Psoas muscle (tissue), 8 donors: Measurements from ENCODE around the gene BHLHA15. TPM values are rescaled to one million over a fixed set of nuclear protein-coding genes. Genes with fewer than 3 reads are reported as not detected.
A peak's percentile ranks its signal among the peaks of the same experiment; 100 is the strongest.

Source experiments
- ATAC-seq, 4 donors: fragments of 200-7000 bp; cut with Tn5 transposase; one replicate each; pipeline ENCODE4 v1.9.1; 2020; ENCODE audit warnings: moderate library complexity in 3 of 4, mild to moderate bottlenecking in 2 of 4
- DNase-seq, 2 donors: peaks; one replicate each; pipeline ENCODE4 v3.0.0-alpha.2; 2020
- H3K27ac ChIP-seq: fragments of 200-600 bp; one replicate; pipeline ENCODE4 v1.8.0; 2022
- H3K27me3 ChIP-seq, 3 donors: fragments of 200-600 bp in 1 of 3; one replicate each; pipeline versions ENCODE4 v1.6.1 to v1.8.0; 2013 to 2022; ENCODE audit warnings: low read length in 2 of 3, mild to moderate bottlenecking in 2 of 3, moderate library complexity in 1 of 3; ENCODE audit not compliant: insufficient read depth in 3 of 3
- H3K36me3 ChIP-seq, 2 donors: fragments of 200-600 bp in 1 of 2; one replicate each; pipeline versions ENCODE4 v1.6.1 to v1.8.0; 2013 to 2022; ENCODE audit warnings: low read depth in 1 of 2, mild to moderate bottlenecking in 1 of 2, moderate library complexity in 1 of 2; ENCODE audit not compliant: insufficient read depth in 1 of 2
- H3K4me1 ChIP-seq: fragments of 200-600 bp; one replicate; pipeline ENCODE4 v1.8.0; 2022
- H3K4me3 ChIP-seq: fragments of 200-600 bp; one replicate; pipeline ENCODE4 v1.8.0; 2022; ENCODE audit warnings: mild to moderate bottlenecking
- H3K9me3 ChIP-seq: fragments of 200-600 bp; one replicate; pipeline ENCODE4 v1.8.0; 2022
- WGBS, 3 donors: extraction: QIAGEN DNeasy Blood & Tissue Kit; methylation state at CpG; one replicate each; pipeline versions ENCODE4 v1.1.6 to v1.1.7; 2013; 5-methylcytosine and 5-hydroxymethylcytosine counted together
- intact Hi-C, 2 donors: fragments of 100-400 bp; cut with DNase I; formaldehyde crosslinking; loops; one replicate each; pipeline versions ENCODE4 v1.11.0 to v1.14.2; 2022
- polyA plus RNA-seq, 3 donors: library from polyadenylated mRNA; stranded (reverse); fragments of 200-250 nt; gene quantifications; one replicate each; pipeline ENCODE4 v1.2.3, GENCODE V29; 2013
- total RNA-seq, 4 donors: library from RNA; stranded (reverse); fragmentation: NEBNext Ultra II Directional in 2 of 4; extraction: Animal tissue kit (Norgen Biotek cat#: 25700) in 2 of 4; gene quantifications; one replicate each; pipeline versions ENCODE4 v1.2.1 to v1.2.4, GENCODE V29; 2021 to 2023
- TF ChIP-seq, protein P1 (sequence below): fragments of 200-600 bp; IDR thresholded peaks from one replicate; pipeline ENCODE4 v1.8.0; 2022; ENCODE audit warnings: antibody characterized with exemption
- donor health status: healthy with polysubstance abuse.
- donor health status: DM: no; HTN: no; CAD: no; lungs with moderate emphysema.
- donor health status: Bipolar disorder and iron deficiency.
- donor health status: healthy.
- donor health status: DM: yes; HTN: yes; CAD: no.
- donor health status: DM: no; HTN: no; CAD: no.
- donor health status: DM: no; HTN: no; CAD: no.
- donor health status: DM: yes; HTN: yes; CAD: no.

BHLHA15 gene
- total and polyA plus RNA-seq, 7 donors: not detected

DNA sequence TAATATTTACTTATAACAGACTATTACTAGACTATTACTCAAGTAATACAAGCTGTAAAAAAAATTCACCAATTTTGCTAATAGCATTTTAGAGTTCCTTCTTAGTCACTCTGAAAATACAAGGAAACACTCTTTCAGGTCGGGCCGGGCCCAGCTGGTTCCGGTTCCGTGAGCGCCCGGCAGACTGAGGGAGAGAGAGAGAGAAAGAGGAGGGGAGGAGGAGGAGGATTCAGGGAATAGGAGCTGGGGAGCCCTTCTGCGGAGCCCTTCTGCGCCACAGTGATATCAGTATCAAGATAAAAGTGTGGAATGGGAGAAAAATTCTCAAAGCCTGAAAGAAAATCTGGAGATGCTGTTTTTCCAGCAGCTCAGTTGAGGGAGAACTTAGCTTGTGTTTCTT is 30.5 kb upstream of the BHLHA15 start:
- ATAC-seq (no peak), DNase-seq (no peak)
- TF ChIP-seq, protein P1, sequence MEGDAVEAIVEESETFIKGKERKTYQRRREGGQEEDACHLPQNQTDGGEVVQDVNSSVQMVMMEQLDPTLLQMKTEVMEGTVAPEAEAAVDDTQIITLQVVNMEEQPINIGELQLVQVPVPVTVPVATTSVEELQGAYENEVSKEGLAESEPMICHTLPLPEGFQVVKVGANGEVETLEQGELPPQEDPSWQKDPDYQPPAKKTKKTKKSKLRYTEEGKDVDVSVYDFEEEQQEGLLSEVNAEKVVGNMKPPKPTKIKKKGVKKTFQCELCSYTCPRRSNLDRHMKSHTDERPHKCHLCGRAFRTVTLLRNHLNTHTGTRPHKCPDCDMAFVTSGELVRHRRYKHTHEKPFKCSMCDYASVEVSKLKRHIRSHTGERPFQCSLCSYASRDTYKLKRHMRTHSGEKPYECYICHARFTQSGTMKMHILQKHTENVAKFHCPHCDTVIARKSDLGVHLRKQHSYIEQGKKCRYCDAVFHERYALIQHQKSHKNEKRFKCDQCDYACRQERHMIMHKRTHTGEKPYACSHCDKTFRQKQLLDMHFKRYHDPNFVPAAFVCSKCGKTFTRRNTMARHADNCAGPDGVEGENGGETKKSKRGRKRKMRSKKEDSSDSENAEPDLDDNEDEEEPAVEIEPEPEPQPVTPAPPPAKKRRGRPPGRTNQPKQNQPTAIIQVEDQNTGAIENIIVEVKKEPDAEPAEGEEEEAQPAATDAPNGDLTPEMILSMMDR: no peak
- Histone ChIP-seq H3K27me3 (no peaks in the 10 kb centered on the region), H3K4me1 (peaks cover 30% of the 10 kb centered on the region), H3K4me3 (no peak overlapping the region), H3K36me3 (no peaks in the 10 kb centered on the region), H3K9me3 (no peaks in the 10 kb centered on the region), H3K27ac (no peak overlapping the region)
- intact Hi-C loops: no loop called here
- 92 to 94% (median 93%) methylated on average over 8 of the region's 8 CpGs for WGBS, 3 donors

DNA sequence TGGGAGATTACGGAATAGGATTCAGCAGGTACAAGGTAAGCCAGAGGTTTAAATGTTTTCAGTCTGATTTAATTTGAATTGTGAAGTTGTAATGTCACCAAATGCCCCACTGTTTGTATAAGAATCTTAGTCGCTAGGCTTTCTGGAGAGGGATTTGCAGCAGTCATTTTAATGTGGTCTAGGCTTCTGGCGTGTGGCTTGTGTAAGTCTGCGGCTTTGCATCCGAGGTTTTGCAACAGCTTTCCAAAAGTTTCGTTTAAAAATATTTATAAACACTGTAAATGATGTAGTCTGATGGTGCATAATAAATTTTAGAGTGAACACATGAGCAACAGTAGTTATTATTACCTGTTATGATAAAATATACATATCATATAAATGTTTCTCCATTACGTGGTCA is 26.1 kb upstream of the BHLHA15 start:
- intact Hi-C loops: no loop called here
- H3K36me3 ChIP-seq: no peaks in the 10 kb centered on the region

DNA sequence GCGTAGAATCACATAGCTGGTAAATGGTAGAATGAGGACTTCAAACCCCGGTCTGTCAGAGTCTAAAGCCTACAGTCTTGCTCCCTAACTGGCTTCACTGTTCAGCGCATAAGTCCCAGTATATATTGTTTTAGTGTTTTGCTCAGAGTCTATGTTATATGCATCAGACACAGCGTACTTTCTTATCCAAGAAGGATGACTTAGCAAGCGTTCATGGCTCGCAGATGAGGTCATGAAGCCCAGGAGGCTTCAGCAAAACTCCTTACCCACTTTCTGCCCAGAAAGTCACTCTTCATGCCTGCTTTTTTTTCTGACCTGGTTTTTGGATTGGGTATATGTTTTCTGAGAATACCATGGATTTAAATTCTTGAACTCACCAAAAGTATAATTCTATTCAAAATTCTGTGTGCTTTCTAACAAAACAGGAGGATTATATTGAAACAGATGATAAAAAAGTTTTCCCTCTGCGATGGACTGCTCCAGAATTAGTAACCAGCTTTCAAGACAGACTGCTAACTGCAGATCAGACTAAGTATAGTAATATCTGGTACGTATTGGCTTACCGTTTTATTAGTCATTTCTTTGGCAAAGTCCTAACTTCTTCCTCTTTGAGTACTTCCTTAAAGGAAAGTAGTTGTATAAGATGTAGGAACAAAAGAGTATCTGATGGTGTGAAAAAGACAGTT is 24.6 kb upstream of the BHLHA15 start:
- Histone ChIP-seq H3K9me3 (no peaks in the 10 kb centered on the region), H3K4me3 (peak overlapping the region; percentile 21), H3K4me1 (peaks cover 8% of the 10 kb centered on the region), H3K27ac (peak overlapping the region; percentile 63), H3K36me3 (peaks cover 0 to 12% of the 10 kb centered on the region in 2 donors), H3K27me3 (no peaks in the 10 kb centered on the region)
- TF ChIP-seq, protein P1: no peak
- no peak for DNase-seq
- peak; percentile 66 to 94 (median 78) for ATAC-seq
- intact Hi-C loops: no loop called here
- WGBS, 3 donors: 60 to 80% (median 64%) methylated on average over 9 of the region's 9 CpGs

More for the DNA sequence above, 26.1 kb upstream of the BHLHA15 start:
- Histone ChIP-seq H3K9me3 (no peaks in the 10 kb centered on the region), H3K4me3 (no peak overlapping the region), H3K27me3 (no peaks in the 10 kb centered on the region), H3K4me1 (peaks cover 11% of the 10 kb centered on the region), H3K27ac (no peak overlapping the region)
- no peak for DNase-seq
- TF ChIP-seq, protein P1: no peak
- ATAC-seq: no peak
- WGBS, 3 donors: 96 to 98% (median 97%) methylated on average over 7 of the region's 7 CpGs

DNA sequence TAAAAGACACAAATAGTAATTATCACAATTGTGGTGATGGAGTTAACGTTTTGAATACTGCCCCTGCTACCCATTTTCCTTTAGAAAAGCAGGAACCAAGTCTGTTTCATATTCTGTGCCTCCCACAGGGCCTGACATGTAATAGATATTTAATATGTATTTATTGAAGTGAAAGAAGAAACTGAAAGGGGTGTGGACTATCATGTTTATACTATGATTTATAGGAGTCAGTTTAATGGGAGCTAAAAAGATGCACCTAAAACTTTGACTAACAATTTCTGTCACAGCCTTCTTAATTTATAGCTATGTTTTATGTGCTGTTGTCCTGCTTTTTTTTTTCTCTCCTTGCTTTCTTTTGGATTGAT is 24.1 kb upstream of the BHLHA15 start:
- 45 to 68% (median 56%) methylated on average over 1 of the region's 1 CpG for WGBS, 3 donors

More for the DNA sequence above, 24.1 kb upstream of the BHLHA15 start:
- peak in 3 of 4 donors; percentile 13 to 75 (median 16) for ATAC-seq
- peaks cover 0 to 17% of the 10 kb centered on the region in 2 donors for H3K36me3 ChIP-seq
- TF ChIP-seq, protein P1: no peak
- intact Hi-C loops: no loop called here
- no peak for DNase-seq
- peak overlapping the region; percentile 63 for H3K27ac ChIP-seq
- no peaks in the 10 kb centered on the region for H3K9me3 ChIP-seq
- H3K4me3 ChIP-seq: peak overlapping the region; percentile 21
- H3K27me3 ChIP-seq: no peaks in the 10 kb centered on the region
- peaks cover 8% of the 10 kb centered on the region for H3K4me1 ChIP-seq
